CD8-positive, alpha-beta memory T cell (primary cell): ENCODE data around the gene AMY1A. TPM values are rescaled to one million over a fixed set of nuclear protein-coding genes. Genes with fewer than 3 reads are reported as not detected.
"Not testable (repeated sequence)": the region's sequence is repeated elsewhere in the genome, so short reads cannot be mapped to it uniquely, and the experiment has no call there.

Experiments used
- CTCF ChIA-PET: fragments of 350-600 bp; sonication (Branson Sonifier 250); formaldehyde crosslinking; loops from one replicate; lab custom pipeline; 2021; ENCODE audit warnings: antibody characterized with exemption; lab: Charles Lee
- POLR2A ChIA-PET: fragments of 350-600 bp; sonication (Branson Sonifier 250); formaldehyde crosslinking; loops from one replicate; lab custom pipeline; 2021; ENCODE audit warnings: antibody characterized with exemption; lab: Charles Lee
- DNase-seq, 5 donors: peaks; one replicate each; pipeline versions ENCODE4 v3.0.0 to v3.0.0-alpha.2; 2020 to 2022; ENCODE audit warnings: mixed read lengths in 1 of 5
- H3K27ac ChIP-seq: one replicate; pipeline ENCODE4 v1.7.0; 2013; ENCODE audit warnings: low read depth, mild to moderate bottlenecking, low read length, moderate library complexity
- H3K27me3 ChIP-seq: 2 replicates; pipeline ENCODE4 v1.7.0; 2013; ENCODE audit warnings: low read length, mild to moderate bottlenecking; ENCODE audit not compliant: insufficient read depth, poor library complexity, severe bottlenecking
- H3K36me3 ChIP-seq: 2 replicates; pipeline ENCODE4 v1.7.0; 2013; ENCODE audit warnings: mild to moderate bottlenecking, low read length, moderate library complexity; ENCODE audit not compliant: insufficient read depth
- H3K4me1 ChIP-seq: 2 replicates; pipeline ENCODE4 v1.7.0; 2013; ENCODE audit warnings: mild to moderate bottlenecking, low read length, moderate library complexity; ENCODE audit not compliant: insufficient read depth
- H3K4me3 ChIP-seq: 2 replicates; pipeline ENCODE4 v1.7.0; 2013; ENCODE audit warnings: mild to moderate bottlenecking, low read length
- H3K9me3 ChIP-seq: 2 replicates; pipeline ENCODE4 v1.7.0; 2013; ENCODE audit warnings: mild to moderate bottlenecking, low read length
- H3K27ac Mint-ChIP-seq, 8 donors: one replicate each; pipeline ENCODE4 v1.8.0; 2020 to 2021; ENCODE audit warnings: mixed read lengths in 8 of 8, mild to moderate bottlenecking in 6 of 8, inconsistent platforms in 3 of 8, moderate library complexity in 3 of 8
- H3K27me3 Mint-ChIP-seq, 2 donors: one replicate each; pipeline ENCODE4 v1.8.0; 2020 to 2021; ENCODE audit warnings: mixed read lengths in 2 of 2, mild to moderate bottlenecking in 1 of 2, moderate library complexity in 1 of 2
- H3K36me3 Mint-ChIP-seq, 3 donors: one replicate each; pipeline ENCODE4 v1.8.0; 2020 to 2021; ENCODE audit warnings: mixed read lengths in 3 of 3, inconsistent platforms in 1 of 3, mild to moderate bottlenecking in 1 of 3
- H3K4me1 Mint-ChIP-seq, 3 donors: one replicate each; pipeline ENCODE4 v1.8.0; 2020 to 2021; ENCODE audit warnings: mixed read lengths in 3 of 3, inconsistent platforms in 1 of 3, mild to moderate bottlenecking in 1 of 3
- H3K4me3 Mint-ChIP-seq, 7 donors: one replicate each; pipeline ENCODE4 v1.8.0; 2020 to 2021; ENCODE audit warnings: mixed read lengths in 7 of 7, mild to moderate bottlenecking in 6 of 7, moderate library complexity in 4 of 7, inconsistent platforms in 2 of 7
- H3K9me3 Mint-ChIP-seq, 5 donors: one replicate each; pipeline ENCODE4 v1.8.0; 2020 to 2022; ENCODE audit warnings: mixed read lengths in 5 of 5, mild to moderate bottlenecking in 3 of 5, moderate library complexity in 2 of 5, inconsistent platforms in 1 of 5
- polyA plus RNA-seq: library from polyadenylated mRNA; unstranded; fragments of 300-500 nt; fragmentation: Illumina TruSeq; gene quantifications from one replicate; pipeline ENCODE4 v1.2.3, GENCODE V29; 2021
- total RNA-seq, 2 experiments: library from RNA; stranded (reverse); gene quantifications; one replicate each; pipeline ENCODE4 v1.2.3, GENCODE V29; 2021

AMY1A gene
- total and polyA plus RNA-seq, 3 experiments from 2014 or later, result not detected

DNA sequence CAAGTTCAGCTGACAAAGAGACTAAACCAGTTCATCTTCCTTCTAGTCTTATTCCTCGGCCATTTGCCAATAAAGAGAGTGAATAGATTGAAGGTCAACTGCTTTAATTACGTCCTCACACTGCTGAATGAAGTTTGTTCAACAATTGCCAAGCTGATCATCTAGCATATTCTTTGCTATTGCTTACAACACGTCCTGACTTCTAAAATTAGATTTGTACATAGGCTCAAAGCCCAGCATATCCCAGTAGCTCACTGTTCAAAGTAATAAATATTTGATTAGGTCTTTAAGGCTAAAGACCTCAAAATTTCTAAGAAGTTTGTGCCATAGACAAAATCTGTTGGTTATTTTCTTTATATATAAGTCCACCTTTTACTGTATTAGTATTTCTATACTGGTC, 20.8 kb downstream of the AMY1A start:
- H3K36me3 ChIP-seq, H3K9me3 ChIP-seq, H3K27ac ChIP-seq, CTCF ChIA-PET, H3K4me1 ChIP-seq, H3K4me3 ChIP-seq, H3K9me3 Mint-ChIP-seq, POLR2A ChIA-PET, DNase-seq, H3K27me3 ChIP-seq, H3K36me3 Mint-ChIP-seq, H3K27ac Mint-ChIP-seq, H3K27me3 Mint-ChIP-seq, H3K4me3 Mint-ChIP-seq, H3K4me1 Mint-ChIP-seq: not testable (repeated sequence)

DNA sequence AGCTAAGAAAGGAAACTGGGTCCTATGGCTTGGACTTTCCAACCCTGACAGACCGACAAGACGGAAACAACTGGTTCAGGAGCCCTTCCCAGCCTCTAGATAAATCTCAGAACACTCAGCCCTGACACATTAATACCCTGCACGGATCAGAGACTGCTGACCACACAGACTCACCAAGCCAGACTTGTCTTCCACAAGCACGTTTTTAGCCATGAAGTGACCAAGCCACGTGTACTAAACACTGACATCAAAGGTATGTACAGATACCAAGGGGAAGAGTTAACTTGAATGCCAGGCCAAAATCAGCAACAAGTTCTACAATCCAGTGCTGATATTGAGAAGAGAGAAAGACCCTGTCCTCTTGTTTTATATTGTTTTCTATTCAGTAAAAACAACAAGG, 40.5 kb downstream of the AMY1A start, which contains the start of gene AMY1B:
TSS of gene AMY1B (minus strand) at position 101 of the 400 bp plus-strand sequence. CDS start 571 bp downstream, outside the sequence.
- H3K27me3 Mint-ChIP-seq, H3K9me3 Mint-ChIP-seq, H3K36me3 Mint-ChIP-seq, H3K4me1 Mint-ChIP-seq, H3K27ac Mint-ChIP-seq, H3K4me3 ChIP-seq, H3K9me3 ChIP-seq, POLR2A ChIA-PET, H3K4me3 Mint-ChIP-seq, H3K36me3 ChIP-seq, CTCF ChIA-PET, DNase-seq, H3K27ac ChIP-seq, H3K27me3 ChIP-seq, H3K4me1 ChIP-seq: not testable (repeated sequence)

DNA sequence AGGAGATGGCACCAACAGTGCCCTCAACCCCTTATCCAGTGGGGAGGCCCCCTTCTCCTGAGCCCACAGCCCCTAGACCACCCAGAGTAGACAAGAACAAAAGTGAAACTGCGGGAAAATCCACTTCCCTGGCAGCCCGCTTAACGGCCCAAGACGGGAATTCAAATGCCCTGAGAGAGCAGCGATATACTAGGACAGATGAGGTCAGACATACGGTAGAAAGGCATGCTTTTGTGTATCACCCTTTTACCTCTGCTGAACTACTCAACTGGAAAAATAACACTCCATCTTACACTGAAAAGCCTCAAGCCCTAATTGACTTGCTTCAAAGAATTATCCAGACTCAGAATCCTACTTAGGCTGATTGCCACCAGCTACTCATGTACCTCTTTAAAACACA, 41.9 kb downstream of the AMY1A start:
- H3K36me3 Mint-ChIP-seq, H3K27ac Mint-ChIP-seq, CTCF ChIA-PET, H3K9me3 Mint-ChIP-seq, POLR2A ChIA-PET, DNase-seq, H3K27ac ChIP-seq, H3K9me3 ChIP-seq, H3K36me3 ChIP-seq, H3K4me3 ChIP-seq, H3K4me3 Mint-ChIP-seq, H3K4me1 Mint-ChIP-seq, H3K27me3 ChIP-seq, H3K27me3 Mint-ChIP-seq, H3K4me1 ChIP-seq: not testable (repeated sequence)

DNA sequence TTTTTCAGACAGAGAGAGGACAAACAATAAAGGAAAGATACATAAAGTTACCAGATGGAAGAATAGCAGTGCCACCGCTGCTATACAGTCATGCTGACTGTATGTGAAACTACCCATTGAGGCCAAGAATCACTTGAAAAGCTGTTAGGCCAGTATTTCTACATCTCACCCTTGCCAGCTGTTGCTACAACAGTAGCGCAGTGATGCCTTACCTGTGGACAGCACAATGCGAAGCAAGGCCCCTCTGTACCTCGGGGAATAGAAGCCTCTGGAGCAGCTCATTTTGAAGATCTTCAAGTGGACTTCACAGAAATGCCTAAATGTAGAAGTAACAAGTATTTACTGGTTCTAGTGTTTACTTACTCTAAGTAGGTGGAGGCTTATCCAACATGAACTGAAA, 45.1 kb downstream of the AMY1A start:
- H3K4me3 Mint-ChIP-seq, H3K4me3 ChIP-seq, DNase-seq, H3K4me1 ChIP-seq, H3K27me3 Mint-ChIP-seq, H3K36me3 ChIP-seq, H3K27ac ChIP-seq, H3K4me1 Mint-ChIP-seq, H3K36me3 Mint-ChIP-seq, H3K27me3 ChIP-seq, H3K9me3 ChIP-seq, CTCF ChIA-PET, POLR2A ChIA-PET, H3K9me3 Mint-ChIP-seq, H3K27ac Mint-ChIP-seq: not testable (repeated sequence)

DNA sequence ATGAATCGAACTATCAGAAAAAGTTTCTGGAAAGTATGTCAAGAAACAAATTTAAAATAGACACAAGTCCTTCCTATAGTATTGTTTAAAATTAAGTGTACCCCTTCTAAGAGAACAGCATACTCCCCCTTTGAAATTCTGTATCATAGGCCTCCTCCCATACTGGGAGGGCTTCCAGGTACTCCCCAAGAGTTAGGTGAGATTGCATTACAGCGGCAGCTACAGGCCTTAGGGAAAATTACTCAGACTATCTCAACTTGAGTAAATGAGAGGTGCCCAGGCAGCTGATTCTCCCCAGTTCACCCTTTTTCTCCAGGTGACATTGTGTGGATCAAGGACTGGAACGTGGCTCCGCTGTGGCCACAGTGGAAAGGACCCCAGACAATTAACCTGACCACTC, 45.7 kb downstream of the AMY1A start:
- H3K27me3 Mint-ChIP-seq, H3K4me1 ChIP-seq, H3K36me3 ChIP-seq, H3K27ac Mint-ChIP-seq, H3K27me3 ChIP-seq, H3K4me3 ChIP-seq, H3K9me3 Mint-ChIP-seq, H3K4me3 Mint-ChIP-seq, H3K36me3 Mint-ChIP-seq, POLR2A ChIA-PET, H3K9me3 ChIP-seq, CTCF ChIA-PET, H3K27ac ChIP-seq, H3K4me1 Mint-ChIP-seq, DNase-seq: not testable (repeated sequence)

- H3K36me3 ChIP-seq, H3K4me1 ChIP-seq, H3K9me3 Mint-ChIP-seq, DNase-seq, H3K4me1 Mint-ChIP-seq, H3K4me3 ChIP-seq, H3K9me3 ChIP-seq, H3K27me3 Mint-ChIP-seq, H3K27me3 ChIP-seq, CTCF ChIA-PET, H3K4me3 Mint-ChIP-seq, POLR2A ChIA-PET, H3K27ac ChIP-seq, H3K36me3 Mint-ChIP-seq, H3K27ac Mint-ChIP-seq: not testable (repeated sequence)
These were observed 52.1 kb downstream of the AMY1A start for GRCh38 chr1:103707670-103708069.

DNA sequence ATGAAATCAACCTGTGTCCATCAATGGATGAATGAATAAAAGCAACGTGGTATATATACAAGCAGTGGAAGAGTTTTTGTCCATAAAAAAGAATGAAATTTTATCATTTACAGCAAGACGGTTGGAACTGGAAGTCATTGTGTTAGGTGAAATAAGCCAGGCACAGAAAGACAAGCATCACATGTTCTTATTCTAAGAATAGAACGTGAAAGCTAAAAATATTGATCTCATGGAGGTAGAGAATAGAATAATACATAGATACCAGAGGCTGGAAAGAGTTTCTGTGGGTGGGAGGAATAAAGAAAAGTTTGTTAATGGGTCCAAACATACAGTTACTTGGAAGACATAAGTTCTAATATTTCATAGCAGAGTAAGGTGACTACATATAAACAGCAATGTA, 54.8 kb downstream of the AMY1A start:
- not testable (repeated sequence) for DNase-seq, H3K9me3 Mint-ChIP-seq

More for the DNA sequence above, 54.8 kb downstream of the AMY1A start:
- H3K27me3 ChIP-seq, H3K36me3 Mint-ChIP-seq, CTCF ChIA-PET, H3K4me1 ChIP-seq, POLR2A ChIA-PET, H3K36me3 ChIP-seq, H3K27me3 Mint-ChIP-seq, H3K4me3 Mint-ChIP-seq, H3K4me1 Mint-ChIP-seq, H3K27ac Mint-ChIP-seq, H3K9me3 ChIP-seq, H3K27ac ChIP-seq, H3K4me3 ChIP-seq: not testable (repeated sequence)

Other genes starting within 250 kb of the AMY1A start
- gene RNPC3, start 130.1 kb upstream of the AMY1A start, total RNA-seq, result 10 to 100 TPM; 14.9 to 17.6 TPM
- 14.2 TPM for gene RNPC3, start 130.1 kb upstream of the AMY1A start, polyA plus RNA-seq
- gene AMY2B, start 84.2 kb upstream of the AMY1A start, total RNA-seq, result 1 to 10 TPM; 6.5 to 8.4 TPM
- gene AMY2B, start 84.2 kb upstream of the AMY1A start, polyA plus RNA-seq, result 1.1 TPM
- gene AMY2A, start 38.3 kb upstream of the AMY1A start, total RNA-seq, result not detected
- gene AMY2A, start 38.3 kb upstream of the AMY1A start, polyA plus RNA-seq, result not detected
- gene AMY1B, start 40.5 kb downstream of the AMY1A start, total RNA-seq, result not detected
- not detected for gene AMY1B, start 40.5 kb downstream of the AMY1A start, polyA plus RNA-seq
- gene AMY1C, start 94.1 kb downstream of the AMY1A start, total RNA-seq, result not detected
- not detected for gene AMY1C, start 94.1 kb downstream of the AMY1A start, polyA plus RNA-seq